GDM1 (cell line): ENCODE results near the gene CNGA2.

ENCODE experiments used
- DNase-seq: peaks from one replicate; lab custom pipeline; 2025; lab: John Stamatoyannopoulos, UW

Gene CNGA2

DNA sequence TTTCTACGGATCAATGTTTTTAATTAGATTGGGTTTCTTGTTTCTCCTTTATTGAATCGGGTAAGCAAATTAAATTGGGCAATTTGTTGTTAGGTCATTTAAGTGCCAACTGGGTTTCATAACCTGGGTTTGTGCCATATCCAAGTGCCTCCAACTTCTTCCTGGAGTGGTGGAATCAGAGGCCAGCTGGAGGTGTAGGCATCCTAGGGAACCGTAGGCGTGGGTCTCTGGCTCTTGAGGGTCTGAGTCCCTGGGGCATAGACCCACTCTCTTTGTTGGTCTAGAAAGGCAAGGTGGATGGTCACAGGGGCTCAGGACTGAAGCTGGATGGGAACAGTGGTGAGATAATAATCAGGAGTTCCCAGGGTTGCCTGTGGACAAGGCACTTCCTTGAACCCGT, 18.3 kb downstream of the CNGA2 start:
- DNase-seq: no peak

GRCh38 chrX:151753313-151754046, 18.9 kb downstream of the CNGA2 start:
- no peak for DNase-seq

- DNase-seq: no peak
Measured at GRCh38 chrX:151754047-151754429, 19.5 kb downstream of the CNGA2 start.

GRCh38 chrX:151754641-151755215, 20.2 kb downstream of the CNGA2 start:
- DNase-seq: no peak

GRCh38 chrX:151759041-151759708, 24.6 kb downstream of the CNGA2 start:
- DNase-seq: no peak

GRCh38 chrX:151762802-151763201, 28.3 kb downstream of the CNGA2 start:
- DNase-seq: no peak

DNA sequence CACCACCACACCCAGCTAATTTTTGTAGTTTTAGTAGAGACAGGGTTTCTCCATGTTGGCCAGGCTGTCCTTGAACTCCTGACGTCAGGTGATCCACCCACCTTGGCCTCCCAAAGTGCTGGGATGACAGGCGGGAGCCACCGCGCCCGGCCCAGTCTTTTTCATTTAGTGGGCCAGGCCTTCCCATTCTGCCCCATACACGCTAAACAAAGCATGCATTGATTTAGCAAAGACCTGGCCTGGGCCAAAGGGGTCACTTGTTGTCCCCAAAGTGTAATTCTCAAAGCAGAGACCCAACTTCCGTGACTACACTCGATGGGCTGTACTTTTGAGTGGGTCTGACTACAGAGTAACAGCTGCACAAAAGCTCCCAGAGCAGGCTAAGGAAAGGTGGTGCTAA, 29.2 kb downstream of the CNGA2 start:
- DNase-seq: no peak

GRCh38 chrX:151765026-151765425, 30.5 kb downstream of the CNGA2 start:
- no peak for DNase-seq

DNA sequence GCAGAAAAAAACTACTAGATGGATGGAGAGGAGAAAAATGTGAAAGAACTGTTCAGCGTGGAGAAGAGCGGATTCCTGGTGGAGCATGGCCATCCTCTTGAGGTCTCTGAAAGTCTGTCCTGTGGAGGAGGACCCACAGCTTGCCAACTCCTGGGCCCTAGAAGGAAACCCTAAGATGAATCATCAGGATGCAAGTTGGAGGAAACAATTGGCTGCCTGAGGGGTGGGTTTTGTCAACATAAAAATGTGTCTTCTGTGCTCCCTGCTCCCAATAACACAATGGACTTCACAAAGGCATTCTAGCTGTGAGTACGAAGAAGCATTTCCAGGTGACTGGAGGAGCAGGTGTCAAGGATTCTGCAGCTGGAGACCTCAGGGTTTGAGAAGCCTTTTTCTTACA, 37.2 kb downstream of the CNGA2 start:
- no peak for DNase-seq

GRCh38 chrX:151773434-151773833, 38.9 kb downstream of the CNGA2 start:
- no peak for DNase-seq

- DNase-seq: no peak
Measured at GRCh38 chrX:151774421-151774820, 39.9 kb downstream of the CNGA2 start.

DNA sequence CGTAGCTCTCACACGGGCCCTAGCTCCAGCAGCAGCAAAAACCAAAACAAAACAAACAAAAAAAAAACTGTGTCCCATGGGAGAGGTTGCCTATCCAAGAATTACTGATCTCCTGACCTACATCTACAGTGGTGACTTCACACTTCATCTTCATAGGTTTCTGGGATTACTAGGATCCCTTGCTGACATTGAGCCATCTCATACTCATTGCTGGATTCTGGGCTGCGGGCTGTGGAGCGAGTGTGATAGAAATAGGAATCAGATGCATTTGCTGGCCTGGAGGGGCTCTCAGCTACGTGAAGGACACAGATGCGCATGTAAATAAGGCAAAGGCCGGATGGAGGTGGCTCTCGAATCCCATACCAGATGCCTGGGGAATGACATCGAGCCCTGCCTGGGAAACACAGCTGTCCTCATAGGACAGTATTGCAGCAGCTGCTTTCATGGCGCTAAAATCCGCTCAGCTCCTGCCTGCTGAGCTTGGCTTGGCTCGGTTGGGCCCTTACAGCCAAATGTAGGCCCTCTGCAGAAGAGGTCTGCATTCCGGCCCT, 41.7 kb downstream of the CNGA2 start:
- DNase-seq: no peak

- DNase-seq: no peak
Measured at GRCh38 chrX:151776936-151777335, 42.4 kb downstream of the CNGA2 start.

DNA sequence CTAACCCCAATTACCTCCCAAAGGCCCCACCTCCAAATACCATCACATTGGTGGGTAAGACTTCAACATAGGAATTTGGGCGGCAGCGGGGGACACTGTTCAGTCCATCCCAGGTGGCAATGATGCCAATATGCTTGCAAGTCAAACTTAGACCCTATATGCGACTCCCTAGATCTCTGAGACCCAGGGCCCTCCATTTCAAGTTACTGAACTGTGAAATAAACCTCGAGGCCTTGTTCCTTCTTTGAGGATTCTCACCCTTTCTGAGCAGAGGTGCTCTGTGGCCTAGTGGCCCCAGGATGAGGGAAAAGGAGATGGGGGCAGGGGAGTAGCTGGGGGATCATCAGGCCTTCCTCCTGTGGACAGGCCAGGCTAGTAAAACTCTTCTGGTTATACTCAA, 44.7 kb downstream of the CNGA2 start:
- no peak for DNase-seq

GRCh38 chrX:151780621-151781020, 46.1 kb downstream of the CNGA2 start:
- DNase-seq: no peak

DNA sequence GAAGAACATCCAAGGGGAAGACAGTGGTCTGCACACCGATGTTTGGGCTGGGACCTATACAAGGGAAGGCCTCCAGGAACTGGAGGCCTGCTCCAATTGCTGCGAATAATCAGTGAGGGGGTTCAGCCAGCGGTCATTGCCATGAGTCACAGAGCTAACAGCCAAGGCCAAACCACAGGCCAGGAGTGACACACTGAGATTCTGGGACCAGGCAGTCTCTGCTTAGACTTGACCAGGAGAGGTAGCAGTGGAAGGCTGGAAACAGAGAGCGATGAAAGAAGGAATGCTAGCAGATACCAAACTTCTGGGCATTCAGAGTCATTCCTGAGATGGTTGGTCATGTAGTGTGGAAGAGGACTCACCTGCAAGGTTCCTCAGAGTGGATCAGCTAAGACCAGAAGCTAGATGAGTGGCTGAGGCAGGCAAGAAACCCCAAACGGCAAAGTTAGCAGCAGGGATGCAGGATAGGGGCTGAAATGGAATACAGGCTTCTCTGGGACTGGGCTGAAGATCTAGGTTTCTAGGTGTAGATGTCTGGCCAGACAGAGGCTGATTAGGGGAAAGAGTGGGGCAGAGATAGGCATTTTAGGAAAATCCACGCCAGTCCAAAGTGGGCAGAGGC, 54.7 kb downstream of the CNGA2 start:
- no peak for DNase-seq

GRCh38 chrX:151790481-151791160, 56.1 kb downstream of the CNGA2 start:
- no peak for DNase-seq

DNA sequence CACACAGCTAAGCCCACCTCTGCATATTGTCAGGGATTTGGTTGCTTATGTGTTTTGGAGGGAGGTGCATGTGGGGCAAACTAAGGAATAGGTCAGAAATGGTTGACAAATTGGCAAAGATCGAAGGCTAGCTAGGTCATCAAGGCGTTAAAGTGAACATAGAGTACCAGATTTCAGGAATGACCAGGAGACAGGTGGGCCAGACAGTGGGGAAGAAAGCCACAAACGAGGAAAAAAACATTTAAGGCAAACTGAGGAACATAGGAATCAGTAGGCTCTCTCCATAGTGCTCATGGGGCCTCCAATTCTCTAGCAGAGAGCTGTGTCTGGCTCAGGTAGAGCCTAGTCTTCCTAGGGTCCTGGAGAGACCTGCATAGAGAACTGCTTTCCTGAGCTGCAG, 57.4 kb downstream of the CNGA2 start:
- no peak for DNase-seq

- DNase-seq: no peak
Measured at GRCh38 chrX:151792505-151792904, 58.0 kb downstream of the CNGA2 start.

GRCh38 chrX:151793886-151794285, 59.3 kb downstream of the CNGA2 start:
- no peak for DNase-seq
